GM18519 (cell line): ENCODE results near the gene SORL1-AS1.
A peak's percentile ranks its signal among the peaks of the same experiment; 100 is the strongest.

Source experiments
- ATAC-seq: cut with Tn5 transposase; IDR thresholded peaks from one replicate; pipeline ENCODE4 v1.9.1; 2021; ENCODE audit warnings: mild to moderate bottlenecking, moderate library complexity; ENCODE audit not compliant: unreplicated experiment, low FRiP score

The SORL1-AS1 gene

DNA sequence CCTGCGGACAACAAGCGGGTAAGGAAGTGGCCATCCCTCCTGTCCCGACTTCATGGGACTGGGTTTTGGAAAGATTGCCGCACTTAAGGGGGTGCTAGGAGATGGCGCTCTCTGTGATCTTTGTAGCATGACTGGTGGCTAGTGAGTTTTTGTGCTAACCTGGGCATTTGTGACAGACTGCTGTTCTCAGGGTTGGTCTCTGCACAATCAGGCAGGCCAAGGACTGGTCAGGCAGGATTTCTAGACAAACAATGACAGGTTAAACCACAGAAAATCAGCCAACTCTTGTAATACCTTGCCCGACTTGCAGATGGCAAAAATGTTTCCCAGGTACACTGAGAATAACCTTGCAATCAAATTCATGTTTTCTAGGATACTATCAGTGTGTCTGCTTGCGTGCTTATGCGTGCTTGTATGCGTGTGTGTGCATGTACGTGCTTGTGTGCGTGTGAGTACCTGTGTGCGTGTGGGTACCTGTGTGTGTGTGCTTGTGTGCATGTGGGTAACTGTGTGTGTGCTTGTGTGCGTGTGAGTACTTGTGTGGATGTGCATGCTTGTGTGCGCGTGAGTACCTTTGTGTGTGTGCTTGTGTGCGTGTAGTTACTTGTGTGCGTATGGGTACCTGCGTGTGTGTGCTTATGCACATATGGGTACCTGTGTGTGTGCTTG is 25.6 kb upstream of the SORL1-AS1 start:
- ATAC-seq, result no peak

GRCh38 chr11:121476379-121477032 is 23.7 kb upstream of the SORL1-AS1 start:
- ATAC-seq, result no peak

GRCh38 chr11:121474680-121475079 is 21.9 kb upstream of the SORL1-AS1 start:
- no peak for ATAC-seq

DNA sequence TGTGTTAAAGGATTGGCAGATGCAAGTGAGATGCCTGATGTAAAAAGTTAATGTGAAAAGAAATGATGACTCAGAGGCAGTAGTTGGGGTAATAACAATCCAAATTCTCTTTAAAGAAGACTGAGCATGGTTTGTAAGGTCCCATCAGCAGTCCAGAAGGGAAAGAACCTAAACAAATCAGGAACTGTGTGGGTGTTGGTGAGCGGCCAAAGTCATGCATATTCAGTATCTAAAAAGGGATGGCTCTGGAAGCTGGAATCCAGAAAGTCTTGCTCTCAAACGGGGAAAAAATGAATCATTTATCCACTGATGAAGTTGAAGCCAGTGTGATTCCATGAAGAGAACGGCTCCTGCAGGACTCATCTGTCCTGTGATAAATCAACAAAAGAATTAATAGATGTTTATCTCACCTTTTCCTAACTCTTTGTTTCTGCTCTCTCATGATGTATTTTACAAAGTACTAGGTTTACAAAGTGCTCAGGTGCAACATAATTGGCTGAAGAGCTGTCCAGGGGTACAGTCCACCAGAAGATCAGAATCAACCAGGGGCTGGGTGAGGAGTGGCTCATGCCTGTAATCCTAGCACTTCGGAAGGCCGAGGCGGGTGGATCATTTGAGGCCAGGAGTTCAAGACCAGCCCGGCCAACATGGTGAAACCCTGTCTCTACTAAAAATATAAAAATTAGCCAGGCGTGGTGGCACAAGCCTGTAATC is 20.5 kb upstream of the SORL1-AS1 start:
- no peak for ATAC-seq

DNA sequence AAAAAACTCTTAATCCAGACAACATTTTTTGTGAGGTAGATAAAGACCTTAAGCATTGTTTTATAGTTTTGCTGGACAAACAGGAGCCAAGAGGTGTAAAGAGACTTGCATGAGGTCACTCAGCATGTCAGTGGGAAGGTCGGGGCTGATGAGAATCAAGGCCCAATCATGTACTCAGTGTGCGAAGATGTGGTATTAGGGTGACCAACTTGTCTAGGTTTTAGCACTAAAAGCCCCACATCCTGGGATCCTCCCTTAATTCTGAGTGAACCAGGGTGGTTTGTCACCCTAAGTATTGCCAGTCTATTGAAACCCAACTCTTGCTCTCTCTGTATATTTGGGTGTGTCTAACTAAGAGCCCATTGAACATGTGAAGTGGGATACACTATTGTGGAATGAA is 19.5 kb upstream of the SORL1-AS1 start:
- ATAC-seq, result no peak

GRCh38 chr11:121471167-121471566 is 18.4 kb upstream of the SORL1-AS1 start:
- ATAC-seq, result no peak

DNA sequence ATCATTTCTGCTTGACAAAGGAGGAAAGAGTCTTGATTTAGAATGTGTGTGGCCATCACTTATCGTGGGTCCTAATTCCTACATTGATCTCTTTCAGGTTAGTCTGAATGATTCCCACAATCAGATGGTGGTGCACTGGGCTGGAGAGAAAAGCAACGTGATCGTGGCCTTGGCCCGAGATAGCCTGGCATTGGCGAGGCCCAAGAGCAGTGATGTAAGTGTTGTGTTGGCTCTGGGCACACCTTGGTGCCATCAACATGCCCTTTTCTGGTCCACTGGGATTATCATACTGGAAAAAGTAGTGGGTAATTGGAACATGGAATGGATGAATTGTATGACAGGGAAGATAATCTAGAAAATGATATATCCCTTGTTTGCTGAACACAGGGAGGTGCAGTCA is 17.1 kb upstream of the SORL1-AS1 start:
- ATAC-seq, result no peak

GRCh38 chr11:121467965-121468364 is 15.2 kb upstream of the SORL1-AS1 start:
- peak; percentile 50 for ATAC-seq

- ATAC-seq, result no peak
Observed at GRCh38 chr11:121467471-121467870, 14.7 kb upstream of the SORL1-AS1 start.

DNA sequence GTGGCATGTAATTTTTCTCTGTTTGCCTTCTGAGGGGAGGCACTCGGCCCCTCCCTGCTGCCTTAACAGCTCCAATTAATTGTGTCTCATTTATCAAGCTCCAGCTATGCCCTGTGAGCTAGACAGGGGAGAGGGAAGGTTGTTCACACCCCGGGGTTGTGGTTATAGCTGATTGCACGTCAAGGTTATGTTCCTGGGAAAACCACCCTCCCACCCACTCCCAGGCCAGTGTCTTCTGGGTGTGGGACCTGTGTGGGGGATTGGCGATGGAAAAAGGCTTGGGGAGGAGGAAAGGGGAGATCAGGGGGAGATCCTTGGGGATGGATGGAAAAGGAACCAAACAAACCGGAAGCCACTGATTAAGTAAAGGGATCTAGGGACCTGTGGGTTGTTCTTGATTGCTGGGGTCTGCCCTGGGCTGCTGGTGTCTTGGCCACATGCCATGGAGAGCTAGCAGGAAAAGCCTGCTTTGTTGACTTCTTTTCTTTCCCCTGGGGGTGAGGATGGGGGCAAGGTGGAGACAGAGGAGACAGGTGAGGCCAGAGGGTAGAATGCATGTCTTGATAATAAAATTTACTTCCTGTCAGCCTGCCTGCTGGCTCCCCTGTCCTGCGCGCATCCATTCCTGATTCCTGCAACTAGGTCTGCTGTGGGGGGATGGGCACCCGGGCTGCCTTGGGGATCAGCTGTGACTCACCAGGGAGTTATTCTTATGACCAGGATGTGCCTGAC is 13.5 kb upstream of the SORL1-AS1 start:
- no peak for ATAC-seq

GRCh38 chr11:121465709-121466062 is 12.9 kb upstream of the SORL1-AS1 start:
- ATAC-seq, result no peak

DNA sequence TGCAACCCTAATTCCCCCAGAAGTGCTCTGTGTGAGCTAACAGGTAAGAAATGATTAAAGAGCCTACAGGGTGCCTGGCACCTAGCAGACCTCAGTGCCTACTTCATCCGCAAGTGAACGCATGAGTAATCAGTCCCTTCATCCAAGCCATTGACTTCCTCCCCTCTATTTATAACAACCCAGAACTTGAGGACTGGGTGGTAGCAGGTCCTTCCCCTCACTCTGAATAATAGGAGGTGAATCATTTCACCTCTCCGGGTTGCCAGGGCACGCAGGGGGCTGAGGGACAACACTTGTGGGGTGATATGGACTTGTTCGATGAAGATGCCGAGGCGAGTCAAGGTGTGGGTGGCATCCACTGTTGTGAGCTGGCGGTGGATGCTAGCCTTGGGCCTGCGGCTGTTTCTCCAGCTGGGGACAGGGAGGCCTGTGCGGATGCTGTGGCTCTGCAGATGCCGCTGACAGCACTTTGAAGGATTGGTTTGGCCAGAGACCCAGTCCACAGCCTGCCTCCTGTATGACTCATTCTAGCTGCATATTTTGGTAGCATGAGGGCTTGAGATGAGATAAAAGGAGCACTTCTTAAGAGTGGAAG is 11.7 kb upstream of the SORL1-AS1 start:
- ATAC-seq, result peak; percentile 28

GRCh38 chr11:121463689-121464335 is 11.0 kb upstream of the SORL1-AS1 start:
- ATAC-seq, result no peak

- ATAC-seq, result no peak
Observed at GRCh38 chr11:121461843-121462242, 9.1 kb upstream of the SORL1-AS1 start.

DNA sequence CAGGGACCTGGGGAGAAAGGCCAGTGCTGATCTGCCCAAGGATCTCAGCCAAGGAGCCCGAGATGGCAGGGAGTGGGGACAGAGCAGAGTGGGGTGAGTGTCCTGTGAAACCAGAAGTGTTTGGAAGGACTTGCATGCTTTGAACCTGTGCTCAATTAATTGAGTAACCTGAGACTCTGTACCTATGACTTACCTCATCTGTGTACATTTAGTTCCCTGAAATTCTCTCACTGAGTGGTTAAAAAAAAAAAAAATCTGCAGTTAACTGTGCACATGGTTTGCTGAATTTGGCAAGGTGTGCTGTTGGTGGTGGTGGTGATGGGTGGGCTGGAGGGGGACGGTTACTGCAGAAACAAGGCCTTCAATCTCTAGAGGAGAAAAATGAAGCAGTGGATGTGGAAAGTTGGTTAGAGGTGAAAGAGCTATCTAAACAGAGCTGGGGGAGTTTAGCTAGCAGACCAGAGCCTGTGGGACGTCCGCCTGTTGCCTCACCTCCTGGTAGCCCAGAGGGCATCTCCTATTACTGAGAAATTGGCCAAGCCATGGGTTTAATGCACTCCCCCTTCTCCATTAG is 8.3 kb upstream of the SORL1-AS1 start:
- ATAC-seq, result no peak

DNA sequence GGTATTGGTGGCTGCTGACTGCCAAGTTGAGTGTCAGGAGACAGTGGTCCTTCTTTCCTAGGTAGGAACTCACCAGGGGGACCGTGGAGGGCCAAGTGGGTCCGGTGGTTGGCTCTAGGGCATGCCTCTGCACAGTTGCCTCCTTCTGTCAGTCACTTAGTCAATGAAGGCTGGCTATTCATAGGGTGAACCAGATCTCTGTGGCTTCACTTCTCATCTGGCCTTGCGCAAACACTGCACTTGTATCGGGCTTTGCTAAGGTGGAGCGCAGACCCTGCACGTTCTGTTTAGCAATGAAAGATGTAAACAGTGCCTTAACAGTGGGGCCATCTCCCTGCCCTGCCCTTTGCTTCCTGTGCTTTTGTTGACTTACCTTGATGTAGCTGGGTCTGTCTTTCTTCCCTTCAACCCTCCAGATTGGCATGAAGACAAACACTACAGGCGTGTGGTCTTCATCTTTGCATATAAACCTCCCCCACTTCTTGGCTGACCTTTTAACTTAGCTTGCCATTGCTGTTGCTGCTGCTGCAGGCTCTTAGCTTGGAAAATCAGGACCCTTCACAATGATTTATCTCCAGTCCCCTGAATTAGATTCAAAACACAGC is 6.7 kb upstream of the SORL1-AS1 start:
- ATAC-seq, result no peak

GRCh38 chr11:121458551-121458950 is 5.8 kb upstream of the SORL1-AS1 start:
- ATAC-seq, result no peak

DNA sequence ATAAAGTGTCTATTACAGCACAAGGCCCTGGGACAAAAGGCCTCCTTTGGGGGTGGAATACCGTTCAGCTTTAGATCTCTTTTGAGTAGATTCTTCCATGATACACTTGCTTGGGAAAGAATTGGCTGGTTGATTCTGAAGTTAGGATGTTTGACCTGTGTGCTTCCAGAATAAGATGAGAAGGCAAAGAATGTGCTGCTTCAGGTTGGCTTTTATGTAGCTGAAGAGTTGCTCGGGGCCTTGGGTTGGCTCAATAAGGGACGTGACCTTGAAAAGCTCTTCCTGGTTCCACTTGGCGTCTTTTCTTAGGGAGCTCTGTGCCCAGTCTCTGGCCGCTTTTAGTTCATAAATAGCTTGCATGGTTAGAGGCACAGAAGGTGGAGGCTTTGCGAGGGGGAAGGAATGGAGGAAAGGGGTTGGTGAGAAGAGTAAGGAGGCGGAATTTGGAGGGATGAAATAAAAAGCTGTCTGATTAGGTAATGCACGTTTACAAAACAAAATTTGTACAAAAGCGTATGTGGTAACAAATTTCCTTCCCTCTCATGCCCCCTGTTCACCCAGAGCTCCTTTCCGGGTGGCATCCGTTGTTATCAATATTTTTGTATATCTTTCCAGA is 4.2 kb upstream of the SORL1-AS1 start:
- no peak for ATAC-seq

DNA sequence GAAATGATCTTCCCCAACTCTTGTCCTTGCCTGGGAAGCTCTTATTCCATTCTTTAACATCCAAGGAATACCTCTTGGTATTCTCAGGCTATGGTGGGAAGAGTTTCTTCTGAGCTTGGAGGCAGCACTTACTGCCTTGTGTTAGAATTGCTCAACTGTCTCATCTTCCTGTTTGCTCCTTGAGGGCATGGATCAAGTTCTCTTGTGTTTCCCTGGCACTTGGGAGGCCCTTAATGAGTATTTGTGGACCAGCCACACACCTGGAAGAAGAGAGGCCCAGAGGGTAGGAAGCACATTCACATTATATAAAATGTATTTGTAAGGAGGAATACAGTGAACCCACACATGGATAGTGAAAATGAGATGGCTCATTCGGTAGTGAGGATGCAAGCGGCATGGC is 3.4 kb upstream of the SORL1-AS1 start:
- ATAC-seq, result no peak
